Spleen (tissue), 7 donors: ENCODE results near the gene DNAJC25.

Source experiments
- CTCF ChIP-seq, 11 experiments: fragments of 200-600 bp in 7 of 11; fragments of 450-650 bp in 4 of 11; sonication (generic) in 4 of 11; IDR thresholded peaks in 8 of 11; conservative IDR thresholded peaks in 3 of 11; 1 replicate in 7 of 11; 2 replicates in 4 of 11; pipeline versions ENCODE4 v1.4.0 to v1.8.0; 2016 to 2021; ENCODE audit warnings: antibody characterized with exemption in 11 of 11, inconsistent platforms in 4 of 11, mild to moderate bottlenecking in 1 of 11
- POLR2A ChIP-seq, 3 donors: fragments of 450-650 bp; IDR thresholded peaks; one replicate each; pipeline ENCODE4 v1.5.1; 2017; ENCODE audit warnings: antibody characterized with exemption in 3 of 3, mild to moderate bottlenecking in 1 of 3
- POLR2AphosphoS5 ChIP-seq, 3 donors: sonication (generic); formaldehyde crosslinking; IDR thresholded peaks; one replicate each; pipeline ENCODE4 v1.5.1; 2017; ENCODE audit warnings: antibody characterized with exemption in 3 of 3
- donor health status: DM: no; HTN: no; CAD: no; lungs with moderate emphysema.
- donor health status: DM: no; HTN: no; CAD: no.
- donor health status: DM: no; HTN: no; CAD: no.

GRCh38 chr9:111621895-111622480, 9.1 kb upstream of the DNAJC25 start:
- TF ChIP-seq CTCF (IDR thresholded peaks at IDR 0.05 in 8 of 11, conservative IDR thresholded peaks at IDR 0.05 in 3 of 11) (peak in 7 of 11 experiments; percentile 31 to 76 (median 46)), POLR2A (IDR thresholded peaks at IDR 0.05) (no peak), POLR2AphosphoS5 (IDR thresholded peaks at IDR 0.05) (no peak)
